Fibroblast of mammary gland (primary cell): ENCODE measurements around the gene NEGR1.

ENCODE experiments used
- DNase-seq: peaks from one replicate; pipeline ENCODE4 v3.0.0-alpha.2; 2010; ENCODE audit warnings: low read depth
- H3K4me3 ChIP-seq: 2 replicates; pipeline ENCODE4 v1.5.1; 2011; ENCODE audit warnings: low read depth, mild to moderate bottlenecking, low read length, moderate library complexity; ENCODE audit not compliant: control insufficient read depth
- CTCF ChIP-seq: conservative IDR thresholded peaks from 2 replicates; pipeline ENCODE4 v1.5.1; 2011; ENCODE audit warnings: low read depth, low read length, inconsistent platforms; ENCODE audit not compliant: control insufficient read depth, insufficient read depth

NEGR1 gene

GRCh38 chr1:72066431-72066830, 215.9 kb downstream of the NEGR1 start:
- no peak overlapping the region for H3K4me3 ChIP-seq
- DNase-seq = peak; percentile 0
- no peak for TF ChIP-seq CTCF

- no peak for TF ChIP-seq CTCF
- no peak overlapping the region for H3K4me3 ChIP-seq
- DNase-seq = no peak
Observed at GRCh38 chr1:72064196-72065075, 217.9 kb downstream of the NEGR1 start.

GRCh38 chr1:72063364-72064044, 218.8 kb downstream of the NEGR1 start:
- no peak for TF ChIP-seq CTCF
- H3K4me3 ChIP-seq = no peak overlapping the region
- peak; percentile 11 for DNase-seq

GRCh38 chr1:72062584-72062983, 219.8 kb downstream of the NEGR1 start:
- no peak for TF ChIP-seq CTCF
- DNase-seq = peak; percentile 14
- H3K4me3 ChIP-seq = no peak overlapping the region

- DNase-seq = no peak
- H3K4me3 ChIP-seq = no peak overlapping the region
- no peak for TF ChIP-seq CTCF
Observed at GRCh38 chr1:72060466-72061245, 221.7 kb downstream of the NEGR1 start.

- H3K4me3 ChIP-seq = no peak overlapping the region
- no peak for DNase-seq
- no peak for TF ChIP-seq CTCF
Observed at GRCh38 chr1:72056516-72056915, 225.8 kb downstream of the NEGR1 start.
